NCI-H2196 treated with DMSO at 0.1 percent for 48 hours (cell line): ENCODE measurements around the gene SRSF4.
"Not testable (repeated sequence)": the region's sequence is repeated elsewhere in the genome, so short reads cannot be mapped to it uniquely, and the experiment has no call there.

Source experiments
- DNase-seq: peaks from one replicate; lab custom pipeline; 2025; ENCODE audit not compliant: unreplicated experiment; lab: John Stamatoyannopoulos, UW

Gene SRSF4

GRCh38 chr1:29181413-29182225, at the start of gene SRSF4:
Gene SRSF4, minus strand, starts transcription at chr1:29181900. Its CDS starts 148 bp downstream, at chr1:29181752.
- peak; percentile 97 for DNase-seq

- peak; percentile 86 for DNase-seq
Observed at GRCh38 chr1:29230553-29231378, 49.1 kb upstream of the SRSF4 start, which contains the start of gene MECR. Gene MECR, minus strand, starts transcription at chr1:29230934. Its CDS starts 28 bp downstream, at chr1:29230906.

- DNase-seq, result no peak
Observed at GRCh38 chr1:29230204-29230552, 48.5 kb upstream of the SRSF4 start.

GRCh38 chr1:29227511-29227910, 45.8 kb upstream of the SRSF4 start:
- DNase-seq, result no peak

GRCh38 chr1:29225361-29225760, 43.7 kb upstream of the SRSF4 start:
- no peak for DNase-seq

- no peak for DNase-seq
Observed at GRCh38 chr1:29224356-29224837, 42.7 kb upstream of the SRSF4 start.

GRCh38 chr1:29223521-29223920, 41.8 kb upstream of the SRSF4 start:
- DNase-seq, result no peak

- no peak for DNase-seq
Observed at GRCh38 chr1:29222686-29223085, 41.0 kb upstream of the SRSF4 start.

GRCh38 chr1:29222260-29222659, 40.6 kb upstream of the SRSF4 start:
- DNase-seq, result not testable (repeated sequence)

GRCh38 chr1:29221296-29221695, 39.6 kb upstream of the SRSF4 start:
- DNase-seq, result no peak

GRCh38 chr1:29218223-29218622, 36.5 kb upstream of the SRSF4 start:
- DNase-seq, result no peak

- no peak for DNase-seq
Observed at GRCh38 chr1:29217633-29218032, 35.9 kb upstream of the SRSF4 start.

GRCh38 chr1:29213055-29213454, 31.4 kb upstream of the SRSF4 start:
- DNase-seq, result no peak

GRCh38 chr1:29211086-29212030, 29.7 kb upstream of the SRSF4 start:
- DNase-seq, result no peak

GRCh38 chr1:29210278-29211085, 28.8 kb upstream of the SRSF4 start:
- no peak for DNase-seq

GRCh38 chr1:29209173-29209572, 27.5 kb upstream of the SRSF4 start:
- no peak for DNase-seq

- DNase-seq, result no peak
Observed at GRCh38 chr1:29208442-29208841, 26.7 kb upstream of the SRSF4 start.

- DNase-seq, result peak; percentile 87
Observed at GRCh38 chr1:29202584-29203340, 21.1 kb upstream of the SRSF4 start.

- DNase-seq, result no peak
Observed at GRCh38 chr1:29202053-29202452, 20.4 kb upstream of the SRSF4 start.
